ENCODE results near the gene CEACAM19. TPM values are rescaled to one million over a fixed set of nuclear protein-coding genes. Genes with fewer than 3 reads are reported as not detected.

The CEACAM19 gene
- total and polyA plus RNA-seq, 2 donors (not counting 3 experiments of a cell fraction or from before 2014, with no cell fraction given) = 9.9 to 14.5 TPM

GRCh38 chr19:44681992-44682790 lies 10.9 kb downstream of the CEACAM19 start:
- Histone ChIP-seq H3K9me3 (replicated peaks; ENCODE audit: control insufficient read depth, insufficient read depth, low read length) (no peaks in the 10 kb centered on the region), H3K9me1 (replicated peaks; ENCODE audit: control insufficient read depth, extremely low read depth, insufficient read depth, low read length) (no peaks in the 10 kb centered on the region), H3K4me1 (ENCODE audit: control insufficient read depth, extremely low read depth, insufficient read depth, low read length) (peaks cover 14% of the 10 kb centered on the region), H3K4me3 (replicated peaks in 1 of 3; ENCODE audit: insufficient read depth in 1 of 3, low read depth in 1 of 3, low read length in 3 of 3) (no peak overlapping the region), H3K9ac (replicated peaks; ENCODE audit: extremely low read depth, insufficient read depth, low read length) (no peak overlapping the region), H3K4me2 (ENCODE audit: insufficient read depth, low read length) (no peak overlapping the region), H2AFZ (ENCODE audit: low read depth, low read length) (no peak overlapping the region), H3K79me2 (ENCODE audit: control insufficient read depth, insufficient read depth, low read length) (no peaks in the 10 kb centered on the region), H3K36me3 (ENCODE audit: control insufficient read depth in 2 of 2, extremely low read depth in 1 of 2, insufficient read depth in 2 of 2, low read length in 2 of 2) (peaks cover 0 to 2% of the 10 kb centered on the region in 2 experiments), H3K27ac (ENCODE audit: insufficient read depth, low read depth, low read length) (no peak overlapping the region), H3K27me3 (ENCODE audit: control insufficient read depth in 2 of 2, insufficient read depth in 2 of 2, low read length in 2 of 2) (no peaks in the 10 kb centered on the region), H4K20me1 (replicated peaks; ENCODE audit: control insufficient read depth, extremely low read depth, insufficient read depth, low read length) (no peaks in the 10 kb centered on the region)
- dilution Hi-C loops (cut with MboI; ENCODE audit: extremely low pct_ligation_motif_present, low sequenced_read_pairs) = no loop called here
- BruUV-seq (replicated peaks) = no TSS peak
- DNase-seq (ENCODE audit: low read depth, low spot score) = no peak
- intact Hi-C loops (cut with micrococcal nuclease) = no loop called here
- FAIRE-seq = no peak
- CTCF ChIA-PET = interaction anchor here (1.0 to 1.7 kb wide), 5 partner anchors 28 to 111 kb away, joined by 3 to 4 read pairs (median 3); no protein-coding TSS in a partner anchor
- POLR2A ChIA-PET = no interaction called here
- TF ChIP-seq MYC (IDR thresholded peaks at IDR 0.05; ENCODE audit: low read depth, low read length) (no peak), MAX (IDR thresholded peaks at IDR 0.05; ENCODE audit: insufficient read depth, insufficient read length) (no peak), GATA2 (IDR thresholded peaks at IDR 0.05; ENCODE audit: insufficient read depth, insufficient read length, low read depth, low read length) (no peak), JUN (IDR thresholded peaks at IDR 0.05; ENCODE audit: borderline replicate concordance, insufficient read depth, insufficient read length, low read depth) (no peak), POLR2AphosphoS5 (IDR thresholded peaks at IDR 0.05; ENCODE audit: insufficient read depth, low read depth, low read length) (no peak), EZH2 (IDR thresholded peaks at IDR 0.05; ENCODE audit: borderline replicate concordance, low read depth, low read length, severe bottlenecking) (no peak)
- TF ChIP-seq, protein P1, sequence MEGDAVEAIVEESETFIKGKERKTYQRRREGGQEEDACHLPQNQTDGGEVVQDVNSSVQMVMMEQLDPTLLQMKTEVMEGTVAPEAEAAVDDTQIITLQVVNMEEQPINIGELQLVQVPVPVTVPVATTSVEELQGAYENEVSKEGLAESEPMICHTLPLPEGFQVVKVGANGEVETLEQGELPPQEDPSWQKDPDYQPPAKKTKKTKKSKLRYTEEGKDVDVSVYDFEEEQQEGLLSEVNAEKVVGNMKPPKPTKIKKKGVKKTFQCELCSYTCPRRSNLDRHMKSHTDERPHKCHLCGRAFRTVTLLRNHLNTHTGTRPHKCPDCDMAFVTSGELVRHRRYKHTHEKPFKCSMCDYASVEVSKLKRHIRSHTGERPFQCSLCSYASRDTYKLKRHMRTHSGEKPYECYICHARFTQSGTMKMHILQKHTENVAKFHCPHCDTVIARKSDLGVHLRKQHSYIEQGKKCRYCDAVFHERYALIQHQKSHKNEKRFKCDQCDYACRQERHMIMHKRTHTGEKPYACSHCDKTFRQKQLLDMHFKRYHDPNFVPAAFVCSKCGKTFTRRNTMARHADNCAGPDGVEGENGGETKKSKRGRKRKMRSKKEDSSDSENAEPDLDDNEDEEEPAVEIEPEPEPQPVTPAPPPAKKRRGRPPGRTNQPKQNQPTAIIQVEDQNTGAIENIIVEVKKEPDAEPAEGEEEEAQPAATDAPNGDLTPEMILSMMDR (IDR thresholded peaks at IDR 0.05; ENCODE audit: extremely low read depth in 1 of 2, insufficient read depth in 1 of 2, low read depth in 1 of 2, low read length in 2 of 2) = no peak
